ENCODE data around the gene COP1. TPM values are rescaled to one million over a fixed set of nuclear protein-coding genes. Genes with fewer than 3 reads are reported as not detected.

The COP1 gene
- total RNA-seq, 1 donor from 2014 or later: 72.2 TPM

- DNase-seq (ENCODE audit: extremely low spot score in 2 of 2): no peak
- Histone ChIP-seq H3K9me3 (no peaks in the 10 kb centered on the region), H3K27ac (no peak overlapping the region), H3K27me3 (no peaks in the 10 kb centered on the region), H3K4me1 (peaks cover 68% of the 10 kb centered on the region), H3K36me3 (no peaks in the 10 kb centered on the region), H3K4me3 (no peak overlapping the region)
- TF ChIP-seq POLR2A (IDR thresholded peaks at IDR 0.05) (no peak), POLR2AphosphoS5 (IDR thresholded peaks at IDR 0.05; ENCODE audit: insufficient read depth in 1 of 2, low read depth in 1 of 2) (no peak)
- TF ChIP-seq, protein P1, sequence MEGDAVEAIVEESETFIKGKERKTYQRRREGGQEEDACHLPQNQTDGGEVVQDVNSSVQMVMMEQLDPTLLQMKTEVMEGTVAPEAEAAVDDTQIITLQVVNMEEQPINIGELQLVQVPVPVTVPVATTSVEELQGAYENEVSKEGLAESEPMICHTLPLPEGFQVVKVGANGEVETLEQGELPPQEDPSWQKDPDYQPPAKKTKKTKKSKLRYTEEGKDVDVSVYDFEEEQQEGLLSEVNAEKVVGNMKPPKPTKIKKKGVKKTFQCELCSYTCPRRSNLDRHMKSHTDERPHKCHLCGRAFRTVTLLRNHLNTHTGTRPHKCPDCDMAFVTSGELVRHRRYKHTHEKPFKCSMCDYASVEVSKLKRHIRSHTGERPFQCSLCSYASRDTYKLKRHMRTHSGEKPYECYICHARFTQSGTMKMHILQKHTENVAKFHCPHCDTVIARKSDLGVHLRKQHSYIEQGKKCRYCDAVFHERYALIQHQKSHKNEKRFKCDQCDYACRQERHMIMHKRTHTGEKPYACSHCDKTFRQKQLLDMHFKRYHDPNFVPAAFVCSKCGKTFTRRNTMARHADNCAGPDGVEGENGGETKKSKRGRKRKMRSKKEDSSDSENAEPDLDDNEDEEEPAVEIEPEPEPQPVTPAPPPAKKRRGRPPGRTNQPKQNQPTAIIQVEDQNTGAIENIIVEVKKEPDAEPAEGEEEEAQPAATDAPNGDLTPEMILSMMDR (IDR thresholded peaks at IDR 0.05): no peak
- intact Hi-C loops (cut with DNase I): no loop called here
Measured at GRCh38 chr1:176201568-176201967, 5.5 kb downstream of the COP1 start.

DNA sequence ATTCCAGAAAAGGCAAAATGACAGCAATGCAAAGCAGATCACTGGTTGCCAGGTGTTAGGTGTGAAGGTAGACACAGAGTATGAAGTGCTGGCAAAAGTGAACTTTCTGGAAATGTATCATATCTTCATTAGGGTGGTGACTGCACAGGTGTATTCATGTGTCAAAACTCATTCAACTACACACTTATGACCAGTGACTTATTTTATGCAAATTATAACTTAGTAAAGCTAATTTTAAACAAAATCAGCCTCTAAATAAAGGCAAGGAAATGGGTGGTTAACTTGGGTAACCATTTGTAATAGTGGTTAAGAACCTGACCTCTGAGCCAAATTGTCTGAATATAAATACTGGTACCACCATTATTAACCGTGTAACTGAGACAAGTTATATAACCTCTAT lies 7.4 kb downstream of the COP1 start:
- intact Hi-C loops (cut with DNase I): no loop called here
- no peaks in the 10 kb centered on the region for H3K36me3 ChIP-seq
- no peak overlapping the region for H3K27ac ChIP-seq
- H3K4me1 ChIP-seq: peaks cover 55% of the 10 kb centered on the region
- H3K9me3 ChIP-seq: no peaks in the 10 kb centered on the region
- no peaks in the 10 kb centered on the region for H3K27me3 ChIP-seq
- DNase-seq (ENCODE audit: extremely low spot score in 2 of 2): no peak
- H3K4me3 ChIP-seq: no peak overlapping the region
- TF ChIP-seq POLR2AphosphoS5 (IDR thresholded peaks at IDR 0.05; ENCODE audit: insufficient read depth in 1 of 2, low read depth in 1 of 2): no peak
- TF ChIP-seq, protein P1 (IDR thresholded peaks at IDR 0.05): no peak
- TF ChIP-seq POLR2A (IDR thresholded peaks at IDR 0.05): no peak

- peaks cover 50% of the 10 kb centered on the region for H3K4me1 ChIP-seq
- TF ChIP-seq, protein P1 (IDR thresholded peaks at IDR 0.05): no peak
- no peak for TF ChIP-seq POLR2AphosphoS5 (IDR thresholded peaks at IDR 0.05; ENCODE audit: insufficient read depth in 1 of 2, low read depth in 1 of 2)
- no peak for TF ChIP-seq POLR2A (IDR thresholded peaks at IDR 0.05)
- DNase-seq (ENCODE audit: extremely low spot score in 2 of 2): no peak
- H3K4me3 ChIP-seq: no peak overlapping the region
- H3K27ac ChIP-seq: no peak overlapping the region
- H3K36me3 ChIP-seq: no peaks in the 10 kb centered on the region
- intact Hi-C loops (cut with DNase I): no loop called here
- H3K9me3 ChIP-seq: no peaks in the 10 kb centered on the region
- H3K27me3 ChIP-seq: no peaks in the 10 kb centered on the region
Measured at GRCh38 chr1:176198413-176198812, 8.7 kb downstream of the COP1 start.

- H3K9me3 ChIP-seq: no peaks in the 10 kb centered on the region
- intact Hi-C loops (cut with DNase I): no loop called here
- no peaks in the 10 kb centered on the region for H3K36me3 ChIP-seq
- H3K27me3 ChIP-seq: no peaks in the 10 kb centered on the region
- H3K27ac ChIP-seq: no peak overlapping the region
- no peak for DNase-seq (ENCODE audit: extremely low spot score in 2 of 2)
- H3K4me1 ChIP-seq: peaks cover 38% of the 10 kb centered on the region
- TF ChIP-seq POLR2A (IDR thresholded peaks at IDR 0.05): no peak
- TF ChIP-seq POLR2AphosphoS5 (IDR thresholded peaks at IDR 0.05; ENCODE audit: insufficient read depth in 1 of 2, low read depth in 1 of 2): no peak
- TF ChIP-seq, protein P1 (IDR thresholded peaks at IDR 0.05): no peak
- H3K4me3 ChIP-seq: no peak overlapping the region
Measured at GRCh38 chr1:176196728-176197127, 10.4 kb downstream of the COP1 start.

GRCh38 chr1:176195547-176195946 lies 11.5 kb downstream of the COP1 start:
- no peak for DNase-seq (ENCODE audit: extremely low spot score in 2 of 2)

More at GRCh38 chr1:176195547-176195946, 11.5 kb downstream of the COP1 start:
- no peaks in the 10 kb centered on the region for H3K27me3 ChIP-seq
- no peaks in the 10 kb centered on the region for H3K9me3 ChIP-seq
- no peak overlapping the region for H3K27ac ChIP-seq
- H3K4me3 ChIP-seq: no peak overlapping the region
- intact Hi-C loops (cut with DNase I): no loop called here
- TF ChIP-seq POLR2AphosphoS5 (IDR thresholded peaks at IDR 0.05; ENCODE audit: insufficient read depth in 1 of 2, low read depth in 1 of 2) (no peak), POLR2A (IDR thresholded peaks at IDR 0.05) (no peak)
- TF ChIP-seq, protein P1 (IDR thresholded peaks at IDR 0.05): no peak
- H3K36me3 ChIP-seq: no peaks in the 10 kb centered on the region
- peaks cover 27% of the 10 kb centered on the region for H3K4me1 ChIP-seq

All from vagina (tissue), 2 donors.